Cerebellar nuclear complex (tissue), 1 donor: ENCODE data around the gene OPCML.
"Not testable (repeated sequence)": the region's sequence is repeated elsewhere in the genome, so short reads cannot be mapped to it uniquely, and the experiment has no call there.

Experiments used
- DNase-seq, 2 experiments: peaks; one replicate each; lab custom pipeline; 2025; lab: John Stamatoyannopoulos, UW

Gene OPCML

DNA sequence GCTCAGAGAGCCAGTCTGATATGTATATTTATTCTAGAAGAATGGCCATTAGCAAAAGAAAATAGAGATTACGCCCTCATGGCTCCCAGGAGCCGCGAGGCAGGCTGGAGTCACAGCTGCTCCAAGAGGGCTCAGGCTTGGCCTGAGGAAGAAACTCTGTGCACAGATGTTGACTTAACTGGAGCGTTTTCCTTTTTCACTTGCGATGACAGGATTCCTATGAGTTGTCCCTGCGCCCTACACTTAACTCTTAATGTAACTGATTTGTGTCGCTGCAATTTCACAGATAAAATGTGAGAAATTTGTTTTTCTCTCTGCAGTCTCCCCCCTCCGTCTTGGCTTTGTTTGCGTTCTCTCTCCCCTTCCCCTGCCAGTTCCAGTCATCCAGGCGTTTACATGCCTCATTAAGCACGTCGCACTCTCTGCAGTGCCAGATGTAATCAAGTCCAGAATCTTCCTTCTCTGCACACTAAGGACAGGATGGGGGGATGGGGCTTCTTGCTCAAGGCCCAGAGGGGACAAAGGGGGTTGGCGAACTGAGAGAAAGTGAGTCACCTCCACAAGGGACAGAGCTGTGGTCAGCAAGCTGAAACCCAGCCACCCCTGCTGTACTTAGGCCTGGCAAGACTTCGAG lies 1101.8 kb downstream of the OPCML start:
- no peak for DNase-seq

DNA sequence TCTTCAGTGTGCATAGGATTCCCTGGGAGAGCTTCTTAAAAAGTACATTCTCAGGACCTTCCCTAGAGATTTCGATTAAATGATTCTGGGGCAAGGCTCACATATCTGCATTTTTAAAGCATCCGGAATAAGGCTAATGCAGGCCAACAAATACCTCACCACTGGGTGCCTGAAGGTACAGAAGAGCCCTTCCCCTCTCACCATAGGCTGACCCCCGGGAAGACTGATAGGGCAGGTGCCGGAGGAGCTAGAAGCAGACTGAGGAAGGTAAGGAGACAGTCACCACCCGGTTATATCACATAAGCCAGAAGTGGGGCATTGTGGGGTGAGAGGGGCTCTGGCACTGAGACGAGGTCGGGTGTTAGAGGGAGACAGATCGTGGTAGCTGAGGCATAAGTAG lies 1102.6 kb downstream of the OPCML start:
- no peak for DNase-seq

DNA sequence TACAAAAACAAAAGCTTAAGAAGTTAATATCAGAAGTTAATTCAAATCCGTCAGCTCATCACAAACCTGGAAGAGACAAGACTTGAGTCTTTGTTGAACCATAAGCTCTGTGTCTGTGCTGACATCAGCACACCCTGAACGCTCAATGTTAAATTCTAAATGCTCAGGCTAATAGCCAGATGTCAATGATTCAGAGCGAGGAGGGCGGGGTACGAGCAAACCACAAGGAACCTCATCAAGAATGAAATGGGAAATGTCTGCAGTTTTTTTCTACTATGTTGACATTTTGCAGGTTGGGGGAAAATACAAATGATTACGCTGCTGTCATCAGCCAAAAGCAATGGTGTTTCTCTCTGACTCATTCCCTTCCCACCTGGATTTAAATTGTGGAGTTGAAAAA lies 1104.7 kb downstream of the OPCML start:
- no peak for DNase-seq

DNA sequence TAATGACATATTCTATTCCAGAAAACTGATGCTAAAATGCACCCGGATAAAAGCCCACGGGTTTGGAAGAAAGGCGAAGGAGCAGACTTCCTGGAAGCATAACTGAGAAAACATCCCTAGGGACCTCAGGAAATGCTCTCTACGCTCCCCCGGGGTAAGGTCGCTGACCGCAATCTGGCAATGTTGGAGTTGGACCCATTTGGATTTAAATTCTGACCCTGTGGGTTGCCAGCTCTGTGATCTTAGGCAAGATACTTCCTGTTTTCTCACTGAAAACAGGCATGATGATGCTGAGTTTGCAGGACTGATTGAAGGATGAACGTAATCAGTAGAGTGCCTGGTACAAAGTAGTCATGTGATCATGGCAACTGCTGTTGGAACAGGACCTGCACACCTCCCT lies 1107.9 kb downstream of the OPCML start:
- DNase-seq = no peak

DNA sequence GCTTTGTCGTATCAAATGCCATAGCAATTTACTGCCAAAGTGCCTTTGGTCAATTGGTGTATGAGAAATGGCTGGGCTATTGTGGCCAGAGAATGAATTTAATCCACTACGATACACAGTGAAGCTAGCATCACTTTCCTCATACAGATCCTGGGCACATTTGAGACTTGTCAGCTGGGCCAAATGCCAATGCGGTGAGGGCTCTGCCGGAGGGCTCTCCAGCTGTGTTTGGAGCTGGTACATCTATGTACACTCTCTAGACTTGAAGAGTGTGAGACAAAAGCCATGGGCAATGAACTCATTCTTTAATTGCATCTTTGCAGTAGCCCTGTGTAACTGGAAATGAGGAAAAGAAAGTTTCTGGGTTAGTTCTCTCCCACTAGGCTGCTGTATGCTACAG lies 1109.0 kb downstream of the OPCML start:
- no peak for DNase-seq

DNA sequence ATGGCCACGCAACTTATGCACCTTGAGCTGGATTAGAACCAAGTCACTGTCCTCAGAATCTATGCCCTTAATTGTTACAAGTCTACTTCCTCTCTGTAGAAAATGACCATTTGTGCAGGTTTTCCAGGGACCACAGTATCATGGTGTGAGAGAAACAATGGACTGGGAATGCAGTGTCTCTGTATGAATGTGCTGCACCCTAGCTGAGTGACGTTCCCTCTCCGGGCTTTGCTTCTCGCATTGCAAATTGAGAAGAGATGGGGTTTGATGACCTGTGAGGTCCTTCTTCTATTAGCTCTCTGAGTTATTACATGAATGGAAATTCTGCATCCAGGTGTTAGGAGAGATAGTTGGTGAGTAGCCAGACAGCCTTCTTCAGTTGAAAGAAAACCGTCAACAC lies 1109.6 kb downstream of the OPCML start:
- DNase-seq = no peak

DNA sequence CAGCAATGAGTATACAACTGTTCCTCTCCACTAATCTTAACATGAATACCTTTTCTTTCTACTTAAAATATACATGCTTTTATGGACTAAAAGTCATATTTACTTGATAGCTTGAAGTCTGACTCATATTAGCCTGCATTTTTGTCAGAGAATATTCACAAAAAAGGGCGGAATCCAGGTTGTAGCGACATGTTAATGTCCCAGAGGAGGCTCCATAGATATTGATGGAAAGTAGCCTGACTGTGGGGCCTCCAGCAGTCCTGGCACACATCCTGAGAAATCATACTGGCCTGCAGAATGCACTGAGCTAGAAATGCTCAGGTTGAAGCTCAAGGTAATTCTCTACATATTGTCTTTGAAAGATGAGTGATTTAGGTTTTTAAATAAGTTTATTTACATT lies 1110.7 kb downstream of the OPCML start:
- no peak for DNase-seq

DNA sequence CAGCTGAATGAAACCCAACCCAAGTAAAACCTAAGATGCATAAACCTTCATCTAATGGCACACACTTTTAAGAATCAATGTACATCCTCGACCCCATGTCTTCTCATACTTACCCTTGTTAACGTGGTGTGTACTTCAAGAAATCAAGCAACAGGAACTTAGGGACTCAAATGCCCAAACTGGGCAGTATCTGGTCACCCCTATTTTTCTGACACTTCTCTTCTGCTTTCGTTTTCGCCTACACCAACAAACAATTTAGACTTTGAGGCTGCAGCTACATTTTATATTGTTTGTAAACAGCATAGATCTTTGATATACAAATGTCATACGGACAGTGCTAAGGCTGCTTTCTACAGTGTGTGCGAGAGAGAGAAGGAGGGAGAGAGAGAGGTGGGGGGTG lies 1117.8 kb downstream of the OPCML start:
- DNase-seq = no peak

DNA sequence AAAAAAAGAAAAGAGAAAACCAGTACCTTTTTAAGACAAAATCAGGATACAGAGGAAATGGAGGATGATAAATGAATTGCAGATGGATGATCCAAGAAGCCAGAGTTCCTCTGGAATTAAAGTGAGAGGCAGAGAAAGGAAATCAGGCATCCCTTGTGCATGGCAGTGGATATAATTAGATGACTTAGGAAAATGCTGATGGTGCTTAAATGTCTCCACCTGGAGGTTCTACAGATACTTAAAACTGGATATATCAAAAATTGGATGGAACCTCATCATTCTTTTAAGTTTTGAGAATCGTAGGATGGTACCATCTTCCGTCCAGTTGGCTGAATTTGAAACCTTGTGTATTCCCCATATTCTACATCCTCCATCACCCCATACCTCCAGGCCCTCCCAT lies 1121.9 kb downstream of the OPCML start:
- DNase-seq = no peak

DNA sequence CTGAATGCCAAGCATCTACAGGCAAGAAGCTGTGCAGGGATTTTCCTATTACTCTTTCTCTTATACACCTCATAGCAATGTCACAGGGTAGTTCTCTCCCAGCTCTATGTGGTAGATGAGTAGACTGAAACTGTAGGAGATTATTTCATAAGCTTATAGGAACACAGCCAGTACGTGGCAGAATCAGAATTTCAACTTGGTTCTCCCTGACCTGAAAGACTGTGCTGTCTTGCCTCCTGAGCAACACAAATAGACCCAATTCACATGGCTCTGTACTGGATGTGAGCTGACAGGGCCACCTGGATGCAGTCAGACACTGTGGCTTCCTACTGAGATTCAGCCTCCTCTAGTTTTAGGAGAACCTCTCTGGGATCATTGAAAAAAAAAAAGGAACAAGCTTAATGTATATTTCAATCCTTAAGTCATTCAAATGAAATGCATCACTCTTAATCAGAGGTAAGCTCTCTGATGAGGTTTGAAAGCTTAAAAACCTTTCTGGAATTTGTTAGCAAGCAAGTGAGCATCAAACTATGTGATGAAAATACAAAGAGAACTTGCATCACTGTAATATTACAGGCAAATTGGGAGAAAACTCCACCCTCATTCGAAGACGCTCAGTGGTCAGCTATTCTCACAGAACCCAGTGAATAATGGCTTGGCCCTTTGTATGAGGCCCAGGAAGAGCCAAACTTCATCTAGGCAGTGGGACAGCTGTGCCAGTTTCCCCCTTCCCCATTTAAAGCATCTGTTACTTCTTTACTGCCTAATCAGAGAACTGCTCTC lies 1122.5 kb downstream of the OPCML start:
- DNase-seq = peak in 1 of 2 experiments; percentile 29

DNA sequence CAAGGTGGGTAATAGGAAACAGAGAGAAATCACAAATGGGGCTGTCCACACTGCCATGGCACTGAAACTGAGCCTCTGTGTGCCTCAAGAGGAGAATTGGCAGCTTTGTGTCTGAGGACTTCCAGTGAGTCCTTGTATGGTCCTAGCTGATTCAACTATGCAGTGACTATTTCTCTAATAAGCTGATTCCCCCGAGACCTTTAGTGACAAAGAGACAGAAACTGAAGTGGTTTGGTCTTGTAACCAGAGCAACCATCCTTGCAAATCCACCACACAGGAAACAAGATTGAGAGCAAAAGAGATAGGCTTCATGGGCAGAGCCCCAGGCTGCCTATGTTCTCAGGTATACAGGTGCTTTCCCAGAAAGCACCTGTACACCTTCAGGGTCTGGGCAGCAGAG lies 1123.4 kb downstream of the OPCML start:
- DNase-seq = no peak

DNA sequence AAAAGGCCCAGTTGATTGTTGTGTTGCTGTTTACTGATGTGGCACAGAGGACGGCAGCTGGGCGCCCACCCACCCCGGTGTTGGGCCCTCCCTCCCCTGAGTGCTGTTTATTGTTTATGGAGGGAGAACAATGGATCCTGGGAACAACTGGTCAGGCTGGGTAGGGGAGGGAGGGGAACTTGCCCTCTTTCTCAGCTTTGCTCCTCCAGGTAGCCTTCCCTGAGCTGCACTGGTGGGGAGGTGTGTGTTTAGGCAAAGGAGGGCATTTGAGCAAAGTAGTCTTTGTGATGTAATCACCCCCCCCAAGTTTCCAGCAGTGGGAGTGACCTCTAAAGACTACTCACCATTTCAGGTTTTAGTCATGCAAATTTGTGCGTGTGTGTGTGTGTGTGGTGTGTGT lies 1126.6 kb downstream of the OPCML start:
- no peak for DNase-seq

DNA sequence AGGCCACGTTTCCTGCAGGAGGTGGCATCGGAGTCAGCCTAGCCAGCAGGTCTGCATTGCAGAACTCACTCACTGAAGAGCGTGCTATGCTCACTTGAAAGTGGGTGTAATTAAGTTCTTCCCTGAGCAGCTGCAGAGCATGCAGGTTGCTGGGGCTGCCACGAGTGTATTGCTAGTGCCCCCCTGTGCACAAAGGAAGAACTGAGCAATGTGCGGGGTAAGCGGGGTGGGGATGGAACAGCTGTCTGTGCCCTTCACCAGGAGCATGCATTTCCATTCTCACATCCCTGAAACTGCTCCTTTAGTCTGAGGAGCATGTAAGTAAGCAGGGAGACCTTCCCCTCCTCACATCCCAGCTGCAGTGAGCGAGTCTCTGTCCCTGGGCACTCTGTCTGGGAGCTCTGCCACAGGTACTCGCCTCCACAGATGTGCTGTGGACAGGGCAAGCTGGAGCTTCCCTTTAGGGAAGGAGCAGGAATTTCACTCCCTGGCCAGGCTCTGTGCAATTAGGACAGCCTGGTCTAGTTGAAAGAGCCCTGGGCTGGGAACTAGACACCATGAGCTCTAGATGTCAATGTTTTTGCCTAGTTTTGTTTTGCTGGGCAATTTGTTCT lies 1130.1 kb downstream of the OPCML start:
- no peak for DNase-seq

DNA sequence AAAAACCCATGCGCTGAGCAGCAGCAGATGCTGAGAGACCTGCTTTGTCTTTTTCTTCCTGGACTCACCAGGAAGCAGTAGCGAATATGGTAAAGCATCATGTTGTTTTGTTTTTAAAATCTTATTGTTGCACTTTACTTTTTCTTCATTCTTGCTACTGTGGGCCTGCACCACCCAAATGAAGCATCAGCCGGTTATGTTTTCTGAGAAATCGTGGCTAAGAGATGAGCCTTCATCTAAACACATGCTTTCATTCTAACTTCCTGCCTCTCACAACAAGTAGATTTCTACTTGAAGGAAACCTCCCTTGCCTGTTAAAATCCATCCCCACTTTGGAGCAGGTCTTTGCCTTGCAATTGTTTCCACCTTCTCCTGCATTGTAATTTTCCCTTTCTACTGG lies 1136.0 kb downstream of the OPCML start:
- DNase-seq = no peak

DNA sequence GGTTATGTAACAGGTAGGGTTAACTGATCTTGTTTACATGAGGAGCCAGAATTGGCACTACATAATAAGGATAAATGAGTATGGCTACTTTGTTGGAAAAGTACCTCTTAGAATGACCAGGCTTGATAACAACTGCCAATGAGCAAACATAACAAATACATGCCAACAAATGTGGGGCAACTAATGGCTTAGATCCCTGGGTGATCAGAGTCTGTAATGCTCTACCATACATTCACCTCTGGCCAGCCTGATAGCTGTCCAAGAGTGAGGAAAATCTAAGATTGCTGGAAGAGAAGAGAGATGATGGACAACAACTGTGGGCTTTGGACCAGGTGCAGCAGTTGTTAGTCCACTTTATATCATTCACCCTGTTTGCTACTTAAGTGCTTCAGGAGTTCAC lies 1136.9 kb downstream of the OPCML start:
- no peak for DNase-seq

DNA sequence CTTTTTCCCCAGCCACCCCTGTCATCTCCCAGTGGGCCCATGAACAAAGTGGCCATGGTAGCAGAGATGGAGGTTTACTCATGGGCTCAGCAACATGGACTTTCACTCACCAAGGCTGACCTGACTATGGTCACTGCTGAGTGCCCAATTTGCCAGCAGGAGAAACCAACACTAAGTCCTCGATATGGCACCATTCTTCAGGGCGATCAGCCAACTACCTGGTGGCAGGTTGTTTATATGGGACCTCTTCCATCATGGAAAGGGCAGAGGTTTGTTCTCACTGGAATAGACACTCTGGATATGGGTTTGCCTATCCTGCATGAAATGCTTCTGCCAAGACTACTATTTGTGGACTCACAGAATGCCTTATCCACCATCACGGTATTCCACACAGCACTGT lies 1152.8 kb downstream of the OPCML start:
- no peak for DNase-seq

DNA sequence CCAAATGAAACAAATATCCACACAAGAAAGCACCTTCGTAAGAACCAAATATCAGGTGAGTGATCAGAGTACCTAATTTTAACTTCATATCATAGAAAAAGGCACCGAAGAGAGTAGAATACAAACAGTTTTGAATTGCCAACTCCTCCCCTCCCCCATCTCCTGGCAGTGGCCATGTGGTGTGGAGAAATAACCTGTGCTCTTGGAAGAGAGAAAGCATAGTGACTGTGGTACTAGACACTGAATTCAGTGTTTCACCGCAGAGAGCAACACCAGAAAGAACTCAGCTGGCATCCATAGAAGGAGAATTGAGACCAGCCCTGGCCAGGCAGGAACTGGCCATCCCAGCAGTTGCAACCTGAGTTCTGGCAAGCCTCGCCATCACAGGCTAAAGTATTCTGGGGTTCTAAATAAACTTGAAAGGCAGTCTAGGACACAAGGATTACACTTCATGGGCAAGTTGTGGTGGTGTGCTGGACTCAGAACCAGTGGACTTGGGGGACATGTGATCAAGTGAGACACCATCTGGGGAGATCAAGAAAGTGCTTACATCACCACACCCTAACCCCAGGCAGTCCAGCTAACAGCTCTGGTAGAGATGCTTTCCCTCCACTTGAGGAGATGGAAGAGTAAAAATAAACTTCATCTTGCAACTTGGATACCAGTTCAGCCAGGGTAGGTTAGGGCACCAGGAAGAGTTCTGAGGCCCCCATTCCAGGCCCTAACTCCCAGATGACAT lies 1158.7 kb downstream of the OPCML start:
- no peak for DNase-seq

DNA sequence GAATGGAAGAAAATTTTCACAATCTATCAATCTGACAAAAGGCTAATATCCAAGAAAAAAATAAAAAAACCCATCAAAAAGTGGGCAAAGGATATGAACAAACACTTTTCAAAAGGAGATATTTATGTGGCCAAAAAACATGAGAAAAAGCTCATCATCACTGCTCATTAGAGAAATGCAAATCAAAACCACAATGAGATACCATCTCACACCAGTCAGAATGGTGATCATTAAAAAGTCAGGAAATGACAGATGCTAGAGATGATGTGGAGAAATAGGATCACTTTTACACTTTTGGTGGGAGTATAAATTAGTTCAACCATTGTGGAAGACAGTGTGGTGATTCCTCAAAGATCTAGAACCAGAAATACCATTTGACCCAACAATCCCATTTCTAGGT lies 1162.2 kb downstream of the OPCML start:
- DNase-seq = not testable (repeated sequence)

DNA sequence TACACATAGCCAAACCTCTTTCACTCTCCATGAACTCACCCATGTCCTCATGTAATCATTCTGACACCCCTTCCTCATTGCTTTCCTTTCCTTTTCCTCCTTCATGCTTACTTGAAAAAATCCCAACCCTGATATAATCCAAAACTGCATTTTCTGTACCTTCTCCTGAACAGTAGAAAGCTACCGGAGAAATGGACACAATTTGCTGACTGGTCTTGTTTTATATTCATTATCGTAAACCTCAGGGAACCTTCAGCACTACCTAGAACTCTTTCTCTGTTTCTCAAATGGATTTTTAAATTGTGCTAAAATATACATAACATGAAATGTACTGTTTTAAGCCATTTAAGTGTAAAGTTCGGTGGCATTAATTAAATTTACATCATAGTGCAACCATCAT lies 1165.0 kb downstream of the OPCML start:
- no peak for DNase-seq

DNA sequence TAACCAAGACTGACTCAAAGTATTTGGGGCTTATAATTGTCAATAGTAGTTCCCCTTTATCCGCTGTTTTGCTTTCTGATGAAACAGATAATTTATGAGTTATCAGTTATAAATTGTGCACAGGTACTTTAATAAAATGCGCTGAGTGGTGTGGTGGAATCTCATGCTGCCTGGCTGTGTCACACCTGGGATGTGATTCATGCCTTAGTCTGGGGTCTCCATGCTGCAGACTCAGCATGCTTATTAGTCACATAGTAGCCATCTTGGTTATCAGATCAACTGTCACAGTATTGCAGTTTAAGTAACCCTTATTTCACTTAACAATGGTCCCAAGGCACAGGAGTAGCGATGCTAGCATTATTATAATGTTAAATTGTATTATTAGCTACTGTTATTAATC lies 1166.7 kb downstream of the OPCML start:
- no peak for DNase-seq
